Measurements from ENCODE around the gene FAM120B.

GRCh38 chr6:170404036-170404435 lies 97.5 kb downstream of the FAM120B start:
- TF ChIP-seq CTCF (IDR thresholded peaks at IDR 0.05; ENCODE audit: low read length) (no peak), EZH2 (IDR thresholded peaks at IDR 0.05; ENCODE audit: borderline replicate concordance, low read length) (no peak)
